GM06990 (cell line): Measurements from ENCODE around the gene ATP6V0B.

Experiments
- DNase-seq: peaks from one replicate; pipeline ENCODE4 v3.0.0-alpha.2; 2011; ENCODE audit not compliant: insufficient read length; ENCODE audit errors: extremely low read depth
- H3K27me3 ChIP-seq: replicated peaks from 2 replicates; pipeline ENCODE4 v1.6.0; 2011; ENCODE audit warnings: low read length; ENCODE audit not compliant: control insufficient read depth, insufficient read depth
- H3K36me3 ChIP-seq: 2 replicates; pipeline ENCODE4 v1.5.1; 2011; ENCODE audit warnings: low read length; ENCODE audit not compliant: control insufficient read depth, insufficient read depth
- H3K4me3 ChIP-seq: replicated peaks from 2 replicates; pipeline ENCODE4 v1.5.1; 2011; ENCODE audit warnings: low read depth, mild to moderate bottlenecking, control low read depth, low read length
- CTCF ChIP-seq: IDR thresholded peaks from 2 replicates; pipeline ENCODE4 v1.5.1; 2011; ENCODE audit warnings: low read length, control low read depth, mild to moderate bottlenecking, inconsistent platforms; ENCODE audit not compliant: insufficient read depth, poor library complexity, severe bottlenecking

ATP6V0B gene

GRCh38 chr1:43944860-43945259 is 29.9 kb upstream of the ATP6V0B start:
- TF ChIP-seq CTCF, result no peak
- H3K4me3 ChIP-seq, result no peak overlapping the region

GRCh38 chr1:43945674-43946235 is 29.0 kb upstream of the ATP6V0B start:
- no peak for TF ChIP-seq CTCF
- Histone ChIP-seq H3K27me3 (no peaks in the 10 kb centered on the region), H3K36me3 (peaks cover 6% of the 10 kb centered on the region), H3K4me3 (peak overlapping the region; percentile 96)
- no peak for DNase-seq

More at GRCh38 chr1:43944860-43945259, 29.9 kb upstream of the ATP6V0B start:
- H3K27me3 ChIP-seq, result no peaks in the 10 kb centered on the region
- no peak for DNase-seq
- H3K36me3 ChIP-seq, result peaks cover 5% of the 10 kb centered on the region

- peak; percentile 80 for TF ChIP-seq CTCF
- H3K4me3 ChIP-seq, result peak within 1 kb of the TSS; percentile 96
- H3K27me3 ChIP-seq, result no peaks in the 10 kb centered on the region
- peak; percentile 99 for DNase-seq
- H3K36me3 ChIP-seq, result peaks cover 6% of the 10 kb centered on the region
Measured at GRCh38 chr1:43946236-43947060, 28.3 kb upstream of the ATP6V0B start, which contains the start of gene IPO13. Gene IPO13 (plus strand): TSS chr1:43946950. CDS start chr1:43947601, 651 bp downstream.

- Histone ChIP-seq H3K4me3 (peak overlapping the region; percentile 96), H3K27me3 (no peaks in the 10 kb centered on the region), H3K36me3 (peaks cover 6% of the 10 kb centered on the region)
- no peak for DNase-seq
- TF ChIP-seq CTCF, result no peak
Measured at GRCh38 chr1:43947061-43947873, 27.5 kb upstream of the ATP6V0B start.

DNA sequence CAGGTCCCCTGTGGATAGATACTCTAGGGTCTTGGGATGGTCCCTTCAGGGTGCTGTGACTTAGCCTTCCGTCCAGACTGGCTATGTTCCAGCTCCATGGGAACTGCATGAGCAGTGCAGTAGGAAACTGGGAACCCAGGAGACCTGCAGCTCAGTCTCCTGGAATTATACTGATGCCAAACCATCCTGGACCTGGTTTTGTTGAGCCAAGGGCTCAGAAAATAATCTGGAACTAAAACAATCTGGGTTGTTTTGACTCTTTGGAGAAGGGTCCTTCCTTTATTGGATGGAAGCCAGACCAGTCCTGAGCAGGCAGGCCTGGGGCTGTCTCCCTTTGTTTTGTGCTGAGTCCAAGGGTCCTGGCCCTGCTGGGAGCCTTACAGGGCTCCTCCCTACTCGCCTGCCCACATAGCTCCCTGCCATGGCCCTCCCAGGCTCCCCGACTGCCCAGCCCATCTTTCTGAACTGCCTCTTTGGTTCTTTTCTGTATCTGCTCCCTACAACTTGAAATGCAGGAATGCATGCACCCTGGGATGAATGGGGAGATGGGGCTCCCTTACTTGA is 26.8 kb upstream of the ATP6V0B start:
- peaks cover 6% of the 10 kb centered on the region for H3K36me3 ChIP-seq
- no peaks in the 10 kb centered on the region for H3K27me3 ChIP-seq
- no peak for DNase-seq
- peak overlapping the region; percentile 96 for H3K4me3 ChIP-seq
- TF ChIP-seq CTCF, result no peak
